Inferior parietal cortex (tissue), 1 donor: Measurements from ENCODE around the gene MARCHF9.

Source experiments
- DNase-seq: peaks from one replicate; pipeline ENCODE4 v3.0.0-alpha.2; 2016; ENCODE audit errors: extremely low spot score

The MARCHF9 gene

GRCh38 chr12:57753756-57754337, 1.1 kb upstream of the MARCHF9 start:
- DNase-seq: no peak

GRCh38 chr12:57755194-57755453, 221 bp downstream of the MARCHF9 start:
- no peak for DNase-seq

GRCh38 chr12:57755454-57756372, 810 bp downstream of the MARCHF9 start:
- no peak for DNase-seq

- no peak for DNase-seq
Measured at GRCh38 chr12:57756406-57757341, 1.8 kb downstream of the MARCHF9 start.

- DNase-seq: no peak
Measured at GRCh38 chr12:57757771-57758170, 2.9 kb downstream of the MARCHF9 start.

- no peak for DNase-seq
Measured at GRCh38 chr12:57758552-57759359, 3.9 kb downstream of the MARCHF9 start.

- no peak for DNase-seq
Measured at GRCh38 chr12:57759360-57759980, 4.6 kb downstream of the MARCHF9 start.

- no peak for DNase-seq
Measured at GRCh38 chr12:57760347-57760982, 5.6 kb downstream of the MARCHF9 start.

GRCh38 chr12:57761391-57761998, 6.6 kb downstream of the MARCHF9 start:
- DNase-seq: no peak

GRCh38 chr12:57762463-57762862, 7.6 kb downstream of the MARCHF9 start:
- DNase-seq: no peak

GRCh38 chr12:57763881-57764661, 9.2 kb downstream of the MARCHF9 start:
- no peak for DNase-seq

- no peak for DNase-seq
Measured at GRCh38 chr12:57764662-57765002, 9.7 kb downstream of the MARCHF9 start.

- DNase-seq: no peak
Measured at GRCh38 chr12:57765003-57765697, 10.2 kb downstream of the MARCHF9 start.

- DNase-seq: no peak
Measured at GRCh38 chr12:57765698-57766463, 11.0 kb downstream of the MARCHF9 start.

- DNase-seq: no peak
Measured at GRCh38 chr12:57766464-57767304, 11.8 kb downstream of the MARCHF9 start, which contains the start of gene CYP27B1. CYP27B1 (minus strand) TSS chr12:57767078; CDS start chr12:57767041, 37 bp downstream.

- DNase-seq: no peak
Measured at GRCh38 chr12:57767305-57767698, 12.4 kb downstream of the MARCHF9 start.

- DNase-seq: no peak
Measured at GRCh38 chr12:57767876-57768275, 13.0 kb downstream of the MARCHF9 start.
